Upper lobe of right lung (tissue), 1 donor: ENCODE results near the gene R3HDM1. TPM values are rescaled to one million over a fixed set of nuclear protein-coding genes. Genes with fewer than 3 reads are reported as not detected.

Experiments
- ATAC-seq: fragments of 200-7000 bp; cut with Tn5 transposase; one replicate; pipeline ENCODE4 v1.9.1; 2020; ENCODE audit warnings: mild to moderate bottlenecking, moderate library complexity
- DNase-seq: peaks from one replicate; pipeline ENCODE4 v3.0.0-alpha.2; 2020
- H3K27ac ChIP-seq: fragments of 200-600 bp; one replicate; pipeline ENCODE4 v1.8.0; 2022
- H3K27me3 ChIP-seq: fragments of 200-600 bp; one replicate; pipeline ENCODE4 v1.8.0; 2022; ENCODE audit warnings: mild to moderate bottlenecking
- H3K36me3 ChIP-seq: fragments of 200-600 bp; one replicate; pipeline ENCODE4 v1.8.0; 2022
- H3K4me1 ChIP-seq: fragments of 200-600 bp; one replicate; pipeline ENCODE4 v1.8.0; 2022
- H3K4me3 ChIP-seq: fragments of 200-600 bp; one replicate; pipeline ENCODE4 v1.8.0; 2022; ENCODE audit warnings: mild to moderate bottlenecking
- H3K9me3 ChIP-seq: fragments of 200-600 bp; one replicate; pipeline ENCODE4 v1.8.0; 2022
- CTCF ChIP-seq: fragments of 200-600 bp; IDR thresholded peaks from one replicate; pipeline ENCODE4 v1.8.0; 2022; ENCODE audit warnings: antibody characterized with exemption
- intact Hi-C: fragments of 100-400 bp; cut with DNase I; formaldehyde crosslinking; loops from one replicate; pipeline ENCODE4 v1.11.0; 2022
- total RNA-seq: library from RNA; stranded (reverse); fragmentation: NEBNext Ultra II Directional; extraction: Animal tissue kit (Norgen Biotek cat#: 25700); gene quantifications from one replicate; pipeline ENCODE4 v1.2.1, GENCODE V29; 2021
- donor health status: DM: no; HTN: yes; CAD: no; lungs with severe emphysema.

R3HDM1 gene
- total RNA-seq, 1 donor from 2014 or later: 17.0 TPM

GRCh38 chr2:135740206-135740605 lies 208.9 kb downstream of the R3HDM1 start:
- intact Hi-C loops: no loop called here
- no peak for ATAC-seq

GRCh38 chr2:135741043-135741394 lies 209.7 kb downstream of the R3HDM1 start:
- Histone ChIP-seq H3K4me3 (no peak overlapping the region), H3K4me1 (peaks cover 23% of the 10 kb centered on the region), H3K9me3 (no peaks in the 10 kb centered on the region), H3K36me3 (no peaks in the 10 kb centered on the region), H3K27me3 (no peaks in the 10 kb centered on the region), H3K27ac (peak overlapping the region; percentile 99)
- intact Hi-C loops: no loop called here
- ATAC-seq: no peak
- no peak for TF ChIP-seq CTCF
- DNase-seq: no peak

More at GRCh38 chr2:135740206-135740605, 208.9 kb downstream of the R3HDM1 start:
- no peak for TF ChIP-seq CTCF
- Histone ChIP-seq H3K9me3 (no peaks in the 10 kb centered on the region), H3K4me3 (no peak overlapping the region), H3K27me3 (no peaks in the 10 kb centered on the region), H3K36me3 (no peaks in the 10 kb centered on the region), H3K4me1 (peaks cover 22% of the 10 kb centered on the region), H3K27ac (no peak overlapping the region)
- no peak for DNase-seq

GRCh38 chr2:135741395-135742324 lies 210.4 kb downstream of the R3HDM1 start, which contains the start of gene UBXN4:
Gene UBXN4 (plus strand): TSS chr2:135741855. CDS start chr2:135741930, 75 bp downstream.
- Histone ChIP-seq H3K27me3 (no peaks in the 10 kb centered on the region), H3K4me3 (peak within 1 kb of the TSS; percentile 99), H3K4me1 (peaks cover 23% of the 10 kb centered on the region), H3K27ac (peak within 1 kb of the TSS; percentile 99), H3K36me3 (no peaks in the 10 kb centered on the region), H3K9me3 (no peaks in the 10 kb centered on the region)
- peak; percentile 52 for TF ChIP-seq CTCF
- DNase-seq (peak; percentile 99), ATAC-seq (peak; percentile 98)
- intact Hi-C loops: no loop called here

- peak; percentile 43 for ATAC-seq
- Histone ChIP-seq H3K27ac (peak overlapping the region; percentile 99), H3K36me3 (peaks cover 1% of the 10 kb centered on the region), H3K9me3 (no peaks in the 10 kb centered on the region), H3K4me1 (peaks cover 23% of the 10 kb centered on the region), H3K27me3 (no peaks in the 10 kb centered on the region), H3K4me3 (peak overlapping the region; percentile 99)
- peak; percentile 80 for DNase-seq
- intact Hi-C loops: no loop called here
- no peak for TF ChIP-seq CTCF
Observed at GRCh38 chr2:135742325-135742757, 211.1 kb downstream of the R3HDM1 start.

- no peak for ATAC-seq
- no peak for TF ChIP-seq CTCF
- DNase-seq: no peak
- intact Hi-C loops: no loop called here
- peaks cover 23% of the 10 kb centered on the region for H3K4me1 ChIP-seq
- no peaks in the 10 kb centered on the region for H3K27me3 ChIP-seq
- no peaks in the 10 kb centered on the region for H3K9me3 ChIP-seq
- no peak overlapping the region for H3K27ac ChIP-seq
- H3K36me3 ChIP-seq: peaks cover 17% of the 10 kb centered on the region
- H3K4me3 ChIP-seq: peak overlapping the region; percentile 99
Observed at GRCh38 chr2:135743860-135744259, 212.6 kb downstream of the R3HDM1 start.
